CD14-positive monocyte (primary cell): ENCODE data around the gene CYRIA. TPM values are rescaled to one million over a fixed set of nuclear protein-coding genes. Genes with fewer than 3 reads are reported as not detected.
A peak's percentile ranks its signal among the peaks of the same experiment; 100 is the strongest.

Source experiments
- DNase-seq, 3 donors: peaks; one replicate each; pipeline ENCODE4 v3.0.0-alpha.2; 2011 to 2022
- H2AFZ ChIP-seq: 2 replicates; pipeline ENCODE4 v1.6.0; 2012; ENCODE audit warnings: mild to moderate bottlenecking, low read depth, low read length, inconsistent platforms; ENCODE audit not compliant: insufficient read depth, poor library complexity, severe bottlenecking
- H3K27ac ChIP-seq, 2 donors: 1 replicate in 1 of 2; 2 replicates in 1 of 2; pipeline ENCODE4 v1.5.1; 2012 to 2013; ENCODE audit warnings: low read length in 2 of 2, control low read depth in 1 of 2, inconsistent platforms in 1 of 2, low read depth in 1 of 2, mild to moderate bottlenecking in 1 of 2
- H3K27me3 ChIP-seq, 2 donors: one replicate each; pipeline versions ENCODE4 v1.6.0 to v1.6.1; 2011 to 2013; ENCODE audit warnings: low read length in 2 of 2; ENCODE audit not compliant: control insufficient read depth in 2 of 2, insufficient read depth in 2 of 2
- H3K36me3 ChIP-seq, 2 donors: replicated peaks in 1 of 2; 1 replicate in 1 of 2; 2 replicates in 1 of 2; pipeline versions ENCODE4 v1.5.1 to v1.6.1; 2012 to 2013; ENCODE audit warnings: low read length in 2 of 2, control low read depth in 1 of 2, inconsistent platforms in 1 of 2, mild to moderate bottlenecking in 1 of 2; ENCODE audit not compliant: insufficient read depth in 2 of 2, control insufficient read depth in 1 of 2
- H3K4me1 ChIP-seq, 2 donors: 1 replicate in 1 of 2; 2 replicates in 1 of 2; pipeline versions ENCODE4 v1.5.1 to v1.6.1; 2012 to 2013; ENCODE audit warnings: low read length in 2 of 2, control low read depth in 1 of 2, inconsistent platforms in 1 of 2, mild to moderate bottlenecking in 1 of 2, moderate library complexity in 1 of 2; ENCODE audit not compliant: insufficient read depth in 2 of 2, control insufficient read depth in 1 of 2
- H3K4me2 ChIP-seq: replicated peaks from 2 replicates; pipeline ENCODE3; 2012; ENCODE audit warnings: low read length, moderate library complexity, mild to moderate bottlenecking; ENCODE audit not compliant: poor library complexity, severe bottlenecking; ENCODE audit errors: extremely low read depth
- H3K4me3 ChIP-seq, 3 experiments: fragments of 200-600 bp in 1 of 3; sonication (generic) in 1 of 3; replicated peaks in 1 of 3; 1 replicate in 2 of 3; 2 replicates in 1 of 3; pipeline ENCODE4 v1.5.1; 2011 to 2013; ENCODE audit warnings: low read length in 3 of 3, mild to moderate bottlenecking in 3 of 3, control low read depth in 2 of 3, low read depth in 2 of 3, inconsistent platforms in 1 of 3, moderate library complexity in 1 of 3
- H3K79me2 ChIP-seq: 2 replicates; pipeline ENCODE4 v1.6.0; 2012; ENCODE audit warnings: mild to moderate bottlenecking, control low read depth, inconsistent platforms, low read length, moderate library complexity; ENCODE audit not compliant: insufficient read depth
- H3K9ac ChIP-seq: 2 replicates; pipeline ENCODE4 v1.6.0; 2017; ENCODE audit warnings: low read length, mild to moderate bottlenecking; ENCODE audit not compliant: insufficient read depth, poor library complexity, severe bottlenecking
- H3K9me3 ChIP-seq, 2 donors: replicated peaks in 1 of 2; 1 replicate in 1 of 2; 2 replicates in 1 of 2; pipeline versions ENCODE4 v1.5.1 to v1.6.1; 2012 to 2013; ENCODE audit warnings: low read length in 2 of 2, control low read depth in 1 of 2; ENCODE audit not compliant: control insufficient read depth in 1 of 2, insufficient read depth in 1 of 2
- H4K20me1 ChIP-seq: 2 replicates; pipeline ENCODE4 v1.6.0; 2012; ENCODE audit warnings: mild to moderate bottlenecking, low read length, control low read depth, moderate library complexity; ENCODE audit not compliant: insufficient read depth
- H3K27ac Mint-ChIP-seq, 7 donors: one replicate each; pipeline ENCODE4 v1.8.0; 2020; ENCODE audit warnings: mild to moderate bottlenecking in 7 of 7, mixed read lengths in 7 of 7, moderate library complexity in 6 of 7, inconsistent platforms in 2 of 7
- H3K27me3 Mint-ChIP-seq, 3 donors: one replicate each; pipeline ENCODE4 v1.8.0; 2021 to 2022; ENCODE audit warnings: low read depth in 3 of 3, mild to moderate bottlenecking in 3 of 3, mixed read lengths in 3 of 3, moderate library complexity in 3 of 3, inconsistent platforms in 1 of 3
- H3K36me3 Mint-ChIP-seq, 2 donors: one replicate each; pipeline ENCODE4 v1.8.0; 2020; ENCODE audit warnings: mixed read lengths in 2 of 2, inconsistent platforms in 1 of 2, mild to moderate bottlenecking in 1 of 2
- H3K4me1 Mint-ChIP-seq: one replicate; pipeline ENCODE4 v1.8.0; 2020; ENCODE audit warnings: mild to moderate bottlenecking, mixed read lengths
- H3K4me3 Mint-ChIP-seq, 2 donors: one replicate each; pipeline ENCODE4 v1.8.0; 2020; ENCODE audit warnings: mild to moderate bottlenecking in 2 of 2, mixed read lengths in 2 of 2, moderate library complexity in 1 of 2
- H3K9me3 Mint-ChIP-seq, 7 donors: one replicate each; pipeline ENCODE4 v1.8.0; 2020 to 2022; ENCODE audit warnings: mixed read lengths in 7 of 7, mild to moderate bottlenecking in 6 of 7, moderate library complexity in 6 of 7, inconsistent platforms in 2 of 7
- CTCF ChIP-seq: fragments of 200-600 bp; IDR thresholded peaks from one replicate; pipeline ENCODE4 v1.8.0; 2022; ENCODE audit warnings: antibody characterized with exemption, mild to moderate bottlenecking
- WGBS: methylation state at CpG from one replicate; pipeline ENCODE4 v1.1.5; 2013; ENCODE audit warnings: missing lambda C conversion rate; ENCODE audit not compliant: insufficient coverage; 5-methylcytosine and 5-hydroxymethylcytosine counted together
- intact Hi-C, 2 donors: fragments of 100-400 bp; cut with micrococcal nuclease; formaldehyde crosslinking; loops; one replicate each; pipeline versions ENCODE4 v1.15.0 to v1.15.1; 2023
- polyA plus RNA-seq, 3 donors: library from polyadenylated mRNA; depleted of rRNA in 1 of 3; unstranded in 2 of 3; stranded (reverse) in 1 of 3; fragments of 300-500 nt in 2 of 3; fragments of >200 nt in 1 of 3; fragmentation: Illumina TruSeq in 2 of 3; gene quantifications; 1 replicate in 2 of 3; 2 replicates in 1 of 3; pipeline ENCODE4 v1.2.3, GENCODE V29; 2012 to 2021

Gene CYRIA
- polyA plus RNA-seq, 3 donors, result 55.9 to 101 (median 72.4) TPM

DNA sequence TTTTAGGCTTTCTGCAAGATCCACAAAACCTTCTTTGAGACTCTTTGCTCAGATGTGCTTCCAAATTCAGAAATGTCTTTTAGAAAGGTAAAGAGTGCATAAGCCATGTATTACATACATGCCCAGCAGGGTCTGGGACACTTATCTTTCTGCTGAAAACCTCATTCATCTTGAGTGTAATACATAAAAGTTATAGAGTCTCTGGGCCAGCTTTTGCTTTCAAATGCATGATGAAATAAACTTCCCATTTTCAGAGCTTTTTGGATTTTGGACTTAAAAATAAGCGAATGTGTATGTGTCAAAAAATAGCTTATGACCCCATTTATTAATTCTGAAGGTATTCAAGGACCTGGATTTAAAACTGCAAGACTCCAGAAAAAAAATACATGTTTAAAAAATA, 8.0 kb downstream of the CYRIA start:
- Histone ChIP-seq H3K27me3 (no peaks in the 10 kb centered on the region), H2AFZ (no peak overlapping the region), H4K20me1 (peaks cover 78% of the 10 kb centered on the region), H3K4me3 (peak overlapping the region in 1 of 3 experiments; percentile 89), H3K4me1 (peaks cover 91 to 98% of the 10 kb centered on the region in 2 donors), H3K27ac (peak overlapping the region; percentile 93 to 98), H3K79me2 (peaks cover 92% of the 10 kb centered on the region), H3K36me3 (peaks cover 0 to 13% of the 10 kb centered on the region in 2 donors), H3K4me2 (peak overlapping the region; percentile 64), H3K9me3 (no peaks in the 10 kb centered on the region), H3K9ac (peak overlapping the region; percentile 65)
- Mint-ChIP-seq H3K4me3 (peak overlapping the region; percentile 27 to 77), H3K27ac (peak overlapping the region; percentile 95 to 99 (median 99)), H3K36me3 (peaks cover 69 to 78% of the 10 kb centered on the region in 2 donors), H3K4me1 (peaks cover 98% of the 10 kb centered on the region), H3K9me3 (no peaks in the 10 kb centered on the region), H3K27me3 (peaks cover 0 to 5% (median 2%) of the 10 kb centered on the region in 3 donors)
- WGBS, result no CpG with 5 or more reads among the region's 1 CpG
- DNase-seq, result peak in 1 of 3 donors; percentile 36
- TF ChIP-seq CTCF, result no peak
- intact Hi-C loops, result no loop called here

GRCh38 chr2:16656784-16657391, 8.7 kb downstream of the CYRIA start:
- Mint-ChIP-seq H3K9me3 (no peaks in the 10 kb centered on the region), H3K4me1 (peaks cover 98% of the 10 kb centered on the region), H3K4me3 (peak overlapping the region; percentile 57 to 77), H3K36me3 (peaks cover 68 to 78% of the 10 kb centered on the region in 2 donors), H3K27me3 (peaks cover 0 to 5% (median 2%) of the 10 kb centered on the region in 3 donors), H3K27ac (peak overlapping the region; percentile 95 to 99 (median 99))
- TF ChIP-seq CTCF, result no peak
- DNase-seq, result peak; percentile 91 to 97 (median 93)
- peak overlapping the region; percentile 64 for H3K4me2 ChIP-seq
- intact Hi-C loops, result no loop called here
- peak overlapping the region; percentile 93 to 98 for H3K27ac ChIP-seq
- peaks cover 0 to 19% of the 10 kb centered on the region in 2 donors for H3K36me3 ChIP-seq
- H3K4me1 ChIP-seq, result peaks cover 91 to 98% of the 10 kb centered on the region in 2 donors
- 15% methylated on average over 3 of the region's 8 CpGs for WGBS
- peaks cover 92% of the 10 kb centered on the region for H3K79me2 ChIP-seq
- H4K20me1 ChIP-seq, result peaks cover 78% of the 10 kb centered on the region
- no peaks in the 10 kb centered on the region for H3K9me3 ChIP-seq
- H3K4me3 ChIP-seq, result peak overlapping the region in 1 of 3 experiments; percentile 89
- no peak overlapping the region for H2AFZ ChIP-seq
- H3K27me3 ChIP-seq, result no peaks in the 10 kb centered on the region
- peak overlapping the region; percentile 65 for H3K9ac ChIP-seq
